ENCODE data around the gene PRKAR2B.
"Not testable (repeated sequence)": the region's sequence is repeated elsewhere in the genome, so short reads cannot be mapped to it uniquely, and the experiment has no call there.

The PRKAR2B gene

GRCh38 chr7:107078517-107078966 is 34.0 kb downstream of the PRKAR2B start:
- no peak for DNase-seq (ENCODE audit: low read depth)

- DNase-seq (ENCODE audit: low read depth): no peak
These were observed 34.9 kb downstream of the PRKAR2B start for GRCh38 chr7:107079212-107079940.

GRCh38 chr7:107080099-107080505 is 35.6 kb downstream of the PRKAR2B start:
- no peak for DNase-seq (ENCODE audit: low read depth)

GRCh38 chr7:107080533-107080932 is 36.0 kb downstream of the PRKAR2B start:
- DNase-seq (ENCODE audit: low read depth): no peak

GRCh38 chr7:107085180-107085579 is 40.7 kb downstream of the PRKAR2B start:
- no peak for DNase-seq (ENCODE audit: low read depth)

- no peak for DNase-seq (ENCODE audit: low read depth)
These were observed 45.1 kb downstream of the PRKAR2B start for GRCh38 chr7:107089627-107090026.

- no peak for DNase-seq (ENCODE audit: low read depth)
These were observed 46.0 kb downstream of the PRKAR2B start for GRCh38 chr7:107090457-107090856.

GRCh38 chr7:107091306-107091705 is 46.8 kb downstream of the PRKAR2B start:
- DNase-seq (ENCODE audit: low read depth): no peak

GRCh38 chr7:107093671-107094070 is 49.2 kb downstream of the PRKAR2B start:
- not testable (repeated sequence) for DNase-seq (ENCODE audit: low read depth)

- not testable (repeated sequence) for DNase-seq (ENCODE audit: low read depth)
These were observed 54.6 kb downstream of the PRKAR2B start for GRCh38 chr7:107099154-107099553.

- DNase-seq (ENCODE audit: low read depth): no peak
These were observed 56.3 kb downstream of the PRKAR2B start for GRCh38 chr7:107100824-107101223.

- no peak for DNase-seq (ENCODE audit: low read depth)
These were observed 58.9 kb downstream of the PRKAR2B start for GRCh38 chr7:107103369-107103768.

GRCh38 chr7:107104801-107105200 is 60.3 kb downstream of the PRKAR2B start:
- no peak for DNase-seq (ENCODE audit: low read depth)

GRCh38 chr7:107105591-107106245 is 61.2 kb downstream of the PRKAR2B start:
- no peak for DNase-seq (ENCODE audit: low read depth)

GRCh38 chr7:107108793-107109371 is 64.4 kb downstream of the PRKAR2B start:
- no peak for DNase-seq (ENCODE audit: low read depth)

GRCh38 chr7:107109955-107110354 is 65.5 kb downstream of the PRKAR2B start:
- no peak for DNase-seq (ENCODE audit: low read depth)

- DNase-seq (ENCODE audit: low read depth): no peak
These were observed 66.7 kb downstream of the PRKAR2B start for GRCh38 chr7:107111196-107111595.

GRCh38 chr7:107113866-107114265 is 69.4 kb downstream of the PRKAR2B start:
- DNase-seq (ENCODE audit: low read depth): no peak

- DNase-seq (ENCODE audit: low read depth): no peak
These were observed 70.6 kb downstream of the PRKAR2B start for GRCh38 chr7:107115114-107115513.

- DNase-seq (ENCODE audit: low read depth): no peak
These were observed 71.4 kb downstream of the PRKAR2B start for GRCh38 chr7:107115762-107116540.

- DNase-seq (ENCODE audit: low read depth): no peak
These were observed 73.8 kb downstream of the PRKAR2B start for GRCh38 chr7:107118109-107118900.

All from stimulated activated CD8-positive, alpha-beta memory T cell treated with anti-CD3 and anti-CD28 coated beads, Interleukin-15, amount 100 ng/mL, for 1 hour (primary cell).